Inflammatory macrophage treated with lipopolysaccharide for 4 hours (primary cell): Measurements from ENCODE around the gene BACH2.
"Not testable (repeated sequence)": the region's sequence is repeated elsewhere in the genome, so short reads cannot be mapped to it uniquely, and the experiment has no call there.

Source experiments
- DNase-seq: peaks from one replicate; pipeline ENCODE4 v3.0.0-alpha.2; 2020

Gene BACH2

GRCh38 chr6:90179190-90180169, 117.2 kb downstream of the BACH2 start:
- peak; percentile 35 for DNase-seq

GRCh38 chr6:90178384-90178855, 118.2 kb downstream of the BACH2 start:
- DNase-seq = peak; percentile 58

- DNase-seq = peak; percentile 18
Observed at GRCh38 chr6:90177544-90178383, 118.9 kb downstream of the BACH2 start.

GRCh38 chr6:90175627-90176538, 120.8 kb downstream of the BACH2 start:
- DNase-seq = peak; percentile 83

- DNase-seq = no peak
Observed at GRCh38 chr6:90173262-90173925, 123.2 kb downstream of the BACH2 start.

GRCh38 chr6:90170601-90171000, 126.0 kb downstream of the BACH2 start:
- no peak for DNase-seq

GRCh38 chr6:90169374-90169773, 127.3 kb downstream of the BACH2 start:
- DNase-seq = peak; percentile 17

DNA sequence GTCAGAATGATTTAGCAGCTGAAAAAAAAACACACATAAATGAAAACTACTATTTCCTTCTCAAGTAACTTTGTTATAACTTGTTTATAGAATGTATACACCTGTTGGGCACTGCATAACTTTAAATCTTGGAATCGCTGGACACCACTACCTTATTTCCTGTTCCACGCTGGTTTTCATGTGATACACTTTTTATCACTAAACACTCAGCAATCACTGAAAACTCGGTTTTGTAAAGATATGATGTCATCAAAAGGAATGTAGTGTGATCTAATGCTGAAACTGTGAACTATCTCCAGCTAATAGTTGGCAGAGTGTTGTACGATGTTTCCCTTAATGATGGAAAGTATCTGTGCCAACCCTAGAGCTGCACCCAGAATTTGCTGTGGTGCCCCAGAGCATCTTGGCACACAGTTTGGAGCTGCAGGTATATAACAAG, 127.9 kb downstream of the BACH2 start:
- no peak for DNase-seq

GRCh38 chr6:90167514-90168379, 128.9 kb downstream of the BACH2 start:
- DNase-seq = no peak

GRCh38 chr6:90166155-90166924, 130.3 kb downstream of the BACH2 start:
- not testable (repeated sequence) for DNase-seq

GRCh38 chr6:90162648-90163387, 133.8 kb downstream of the BACH2 start:
- DNase-seq = no peak

GRCh38 chr6:90160013-90160412, 136.6 kb downstream of the BACH2 start:
- DNase-seq = peak; percentile 27

- no peak for DNase-seq
Observed at GRCh38 chr6:90159452-90159851, 137.2 kb downstream of the BACH2 start.

GRCh38 chr6:90158936-90159335, 137.7 kb downstream of the BACH2 start:
- DNase-seq = no peak

DNA sequence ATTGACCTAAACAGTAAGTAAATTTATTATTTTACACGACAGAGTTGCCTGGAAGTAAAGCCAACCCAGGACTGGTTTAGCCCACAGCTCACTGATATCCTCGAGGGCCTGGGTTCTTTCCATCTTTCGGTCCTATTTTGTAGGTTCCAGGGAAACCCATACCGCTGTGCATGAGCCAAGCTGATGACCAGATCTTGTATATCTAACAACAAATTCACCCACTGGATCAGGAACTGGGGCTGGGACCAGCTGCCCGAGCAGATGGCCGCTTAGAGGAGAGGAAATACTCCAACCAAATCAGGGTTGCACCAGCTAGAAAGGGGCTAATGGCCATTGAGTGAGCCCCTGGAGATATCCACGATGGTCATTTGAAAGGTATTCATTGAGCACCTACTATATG, 139.2 kb downstream of the BACH2 start:
- no peak for DNase-seq

DNA sequence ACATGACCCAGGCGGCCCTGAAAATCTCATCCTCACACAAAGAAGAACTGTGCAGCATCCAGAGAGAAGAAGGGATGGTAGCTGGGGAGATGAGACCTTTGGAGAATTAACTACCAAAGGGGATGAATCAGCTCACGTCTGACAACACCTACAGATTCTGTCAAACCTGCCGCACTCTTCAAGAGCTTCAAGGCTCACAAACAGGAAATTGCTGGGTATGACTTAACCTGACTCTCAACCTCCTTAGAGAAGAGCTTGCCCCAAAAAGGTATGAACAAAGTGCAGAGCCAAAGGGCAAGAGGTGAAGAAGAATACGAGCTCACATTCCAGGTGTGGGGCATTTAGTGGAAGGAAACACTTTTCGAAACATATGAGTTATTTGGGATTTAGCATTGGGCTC, 139.8 kb downstream of the BACH2 start:
- DNase-seq = no peak

GRCh38 chr6:90154755-90155470, 141.7 kb downstream of the BACH2 start:
- no peak for DNase-seq
